ENCODE measurements around the gene UBE2G2.

- no peak for TF ChIP-seq CTCF (conservative IDR thresholded peaks at IDR 0.05 in 1 of 2, IDR thresholded peaks at IDR 0.05 in 1 of 2; ENCODE audit: low read depth in 1 of 2, low read length in 2 of 2)
- no peak for TF ChIP-seq EZH2 (IDR thresholded peaks at IDR 0.05; ENCODE audit: low read length, missing control alignments)
These were observed 23.1 kb downstream of the UBE2G2 start for GRCh38 chr21:44778499-44778911.

All from fibroblast of lung (primary cell).